Fibroblast of lung (primary cell): ENCODE measurements around the gene SPI1. TPM values are rescaled to one million over a fixed set of nuclear protein-coding genes. Genes with fewer than 3 reads are reported as not detected.

Source experiments
- DNase-seq, 2 donors: peaks; one replicate each; pipeline versions ENCODE4 v3.0.0 to v3.0.0-alpha.2; 2010; ENCODE audit warnings: low read depth in 2 of 2
- H2AFZ ChIP-seq: 2 replicates; pipeline ENCODE4 v1.5.1; 2012; ENCODE audit warnings: low read length, control low read depth, inconsistent platforms
- H3K27ac ChIP-seq: 2 replicates; pipeline ENCODE4 v1.5.1; 2011; ENCODE audit warnings: low read length, control low read depth; ENCODE audit not compliant: insufficient read depth
- H3K27me3 ChIP-seq: 2 replicates; pipeline ENCODE4 v1.5.1; 2011; ENCODE audit warnings: mild to moderate bottlenecking, low read length; ENCODE audit not compliant: control insufficient read depth, insufficient read depth
- H3K36me3 ChIP-seq: 2 replicates; pipeline ENCODE4 v1.5.1; 2011; ENCODE audit warnings: low read length; ENCODE audit not compliant: control insufficient read depth, insufficient read depth
- H3K4me1 ChIP-seq: 2 replicates; pipeline ENCODE4 v1.5.1; 2011; ENCODE audit warnings: low read length; ENCODE audit not compliant: control insufficient read depth, insufficient read depth; ENCODE audit errors: extremely low read depth
- H3K4me2 ChIP-seq: 2 replicates; pipeline ENCODE4 v1.5.1; 2011; ENCODE audit warnings: low read length, control low read depth; ENCODE audit not compliant: insufficient read depth; ENCODE audit errors: extremely low read depth
- H3K4me3 ChIP-seq, 4 experiments: fragments of 200-600 bp in 1 of 4; sonication (generic) in 1 of 4; replicated peaks in 1 of 4; 2 replicates each; pipeline ENCODE4 v1.5.1; 2011 to 2016; ENCODE audit warnings: low read length in 4 of 4, low read depth in 3 of 4, mild to moderate bottlenecking in 3 of 4, control low read depth in 2 of 4, inconsistent platforms in 1 of 4, mixed read lengths in 1 of 4; ENCODE audit not compliant: insufficient read depth in 1 of 4; ENCODE audit errors: control extremely low read depth in 1 of 4
- H3K79me2 ChIP-seq: 2 replicates; pipeline ENCODE4 v1.5.1; 2012; ENCODE audit warnings: mild to moderate bottlenecking, low read length, inconsistent platforms; ENCODE audit not compliant: control insufficient read depth, insufficient read depth
- H3K9ac ChIP-seq: 2 replicates; pipeline ENCODE4 v1.5.1; 2011; ENCODE audit warnings: mild to moderate bottlenecking, low read length, control low read depth; ENCODE audit not compliant: insufficient read depth
- H3K9me3 ChIP-seq: 2 replicates; pipeline ENCODE4 v1.5.1; 2012; ENCODE audit warnings: low read depth, low read length; ENCODE audit not compliant: control insufficient read depth, insufficient read depth
- H4K20me1 ChIP-seq: 2 replicates; pipeline ENCODE4 v1.5.1; 2011; ENCODE audit warnings: low read length; ENCODE audit not compliant: control insufficient read depth, insufficient read depth; ENCODE audit errors: extremely low read depth
- EZH2 ChIP-seq: IDR thresholded peaks from 2 replicates; pipeline ENCODE4 v1.5.1; 2012; ENCODE audit warnings: low read length, control low read depth, mild to moderate bottlenecking; ENCODE audit errors: missing control alignments
- polyA plus RNA-seq, 2 donors: library from polyadenylated mRNA; depleted of rRNA in 1 of 2; stranded (reverse) in 1 of 2; unstranded in 1 of 2; fragments of >200 nt; gene quantifications; 2 replicates each; pipeline ENCODE4 v1.2.1, GENCODE V29; 2011 to 2012; ENCODE audit warnings: missing spikeins in 1 of 2
- total RNA-seq: library from RNA; depleted of rRNA; stranded (reverse); fragments of >200 nt; gene quantifications from 2 replicates; pipeline ENCODE4 v1.2.1, GENCODE V29; 2014
- TF ChIP-seq, protein P1 (sequence below), 2 donors: IDR thresholded peaks in 1 of 2; conservative IDR thresholded peaks in 1 of 2; 1 replicate in 1 of 2; 2 replicates in 1 of 2; pipeline ENCODE4 v1.5.1; 2011 to 2012; ENCODE audit warnings: low read length in 2 of 2, control low read depth in 1 of 2, inconsistent platforms in 1 of 2, low read depth in 1 of 2, mild to moderate bottlenecking in 1 of 2

SPI1 gene
- total and polyA plus RNA-seq, 2 donors (not counting 1 experiment from before 2014, with no cell fraction given) = not detected

DNA sequence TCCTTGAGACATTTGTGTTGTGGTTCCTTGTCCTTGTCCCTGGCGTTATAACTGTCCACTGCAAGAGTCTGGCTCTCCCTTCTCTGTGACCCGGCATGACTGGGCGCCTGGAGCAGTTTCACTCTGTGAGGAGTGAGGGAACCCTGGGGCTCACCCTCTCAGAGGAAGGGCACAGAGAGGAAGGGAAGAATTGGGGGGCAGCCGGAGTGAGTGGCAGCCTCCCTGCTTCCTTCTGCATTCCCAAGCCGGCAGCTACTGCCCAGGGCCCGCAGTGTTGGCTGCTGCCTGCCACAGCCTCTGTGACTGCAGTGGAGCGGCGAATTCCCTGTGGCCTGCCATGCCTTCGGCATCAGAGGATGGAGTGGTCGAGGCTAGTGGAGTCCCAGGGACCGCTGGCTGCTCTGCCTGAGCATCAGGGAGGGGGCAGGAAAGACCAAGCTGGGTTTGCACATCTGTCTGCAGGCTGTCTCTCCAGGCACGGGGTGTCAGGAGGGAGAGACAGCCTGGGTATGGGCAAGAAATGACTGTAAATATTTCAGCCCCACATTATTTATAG lies 48.8 kb downstream of the SPI1 start:
- Histone ChIP-seq H3K9ac (no peak overlapping the region), H3K4me3 (no peak overlapping the region), H3K36me3 (peaks cover 11% of the 10 kb centered on the region), H3K4me2 (no peak overlapping the region), H3K9me3 (no peaks in the 10 kb centered on the region), H2AFZ (no peak overlapping the region), H3K27me3 (no peaks in the 10 kb centered on the region), H3K4me1 (no peaks in the 10 kb centered on the region), H3K27ac (no peak overlapping the region), H4K20me1 (no peaks in the 10 kb centered on the region), H3K79me2 (no peaks in the 10 kb centered on the region)
- DNase-seq = no peak
- TF ChIP-seq EZH2 = no peak
- TF ChIP-seq, protein P1, sequence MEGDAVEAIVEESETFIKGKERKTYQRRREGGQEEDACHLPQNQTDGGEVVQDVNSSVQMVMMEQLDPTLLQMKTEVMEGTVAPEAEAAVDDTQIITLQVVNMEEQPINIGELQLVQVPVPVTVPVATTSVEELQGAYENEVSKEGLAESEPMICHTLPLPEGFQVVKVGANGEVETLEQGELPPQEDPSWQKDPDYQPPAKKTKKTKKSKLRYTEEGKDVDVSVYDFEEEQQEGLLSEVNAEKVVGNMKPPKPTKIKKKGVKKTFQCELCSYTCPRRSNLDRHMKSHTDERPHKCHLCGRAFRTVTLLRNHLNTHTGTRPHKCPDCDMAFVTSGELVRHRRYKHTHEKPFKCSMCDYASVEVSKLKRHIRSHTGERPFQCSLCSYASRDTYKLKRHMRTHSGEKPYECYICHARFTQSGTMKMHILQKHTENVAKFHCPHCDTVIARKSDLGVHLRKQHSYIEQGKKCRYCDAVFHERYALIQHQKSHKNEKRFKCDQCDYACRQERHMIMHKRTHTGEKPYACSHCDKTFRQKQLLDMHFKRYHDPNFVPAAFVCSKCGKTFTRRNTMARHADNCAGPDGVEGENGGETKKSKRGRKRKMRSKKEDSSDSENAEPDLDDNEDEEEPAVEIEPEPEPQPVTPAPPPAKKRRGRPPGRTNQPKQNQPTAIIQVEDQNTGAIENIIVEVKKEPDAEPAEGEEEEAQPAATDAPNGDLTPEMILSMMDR (conservative IDR thresholded peaks at IDR 0.05 in 1 of 2, IDR thresholded peaks at IDR 0.05 in 1 of 2; ENCODE audit: low read depth in 1 of 2, low read length in 2 of 2) = no peak

DNA sequence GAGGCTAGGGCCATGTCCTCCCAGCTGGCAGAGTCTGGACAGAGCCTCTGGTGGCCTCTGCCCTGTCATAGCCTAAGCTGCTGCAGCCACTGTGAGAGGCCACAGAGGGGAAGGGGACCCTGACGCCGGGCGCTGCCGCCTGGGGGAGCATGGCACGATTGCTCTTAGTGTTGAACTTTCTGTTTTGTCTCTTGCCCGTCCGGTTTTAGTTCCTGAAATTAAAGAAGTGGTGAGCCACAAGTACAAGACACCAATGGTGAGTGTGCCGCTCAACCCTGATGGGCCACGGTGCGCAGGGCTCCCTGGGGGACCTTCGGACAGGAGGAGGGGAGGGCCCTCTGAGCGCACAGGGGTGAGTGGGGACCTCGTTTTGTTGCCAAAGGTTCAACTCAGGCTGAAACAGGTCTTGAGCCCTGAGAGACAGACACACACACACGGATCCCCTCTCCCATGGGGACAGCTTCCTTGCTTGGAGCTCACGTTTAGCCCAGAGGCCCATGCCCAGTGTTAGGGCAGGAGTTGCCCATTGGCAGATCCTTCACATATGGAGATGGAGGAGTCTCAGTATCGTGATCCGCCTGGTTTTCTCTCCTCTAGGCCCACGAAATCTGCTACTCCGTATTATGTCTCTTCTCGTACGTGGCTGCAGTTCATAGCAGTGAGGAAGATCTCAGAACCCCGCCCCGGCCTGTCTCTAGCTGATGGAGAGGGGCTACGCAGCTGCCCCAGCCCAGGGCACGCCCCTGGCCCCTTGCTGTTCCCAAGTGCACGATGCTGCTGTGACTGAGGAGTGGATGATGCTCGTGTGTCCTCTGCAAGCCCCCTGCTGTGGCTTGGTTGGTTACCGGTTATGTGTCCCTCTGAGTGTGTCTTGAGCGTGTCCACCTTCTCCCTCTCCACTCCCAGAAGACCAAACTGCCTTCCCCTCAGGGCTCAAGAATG lies 49.6 kb downstream of the SPI1 start:
- H3K4me2 ChIP-seq = no peak overlapping the region
- no peaks in the 10 kb centered on the region for H3K79me2 ChIP-seq
- no peak overlapping the region for H2AFZ ChIP-seq
- peaks cover 12% of the 10 kb centered on the region for H3K36me3 ChIP-seq
- H3K4me3 ChIP-seq = no peak overlapping the region
- no peaks in the 10 kb centered on the region for H3K9me3 ChIP-seq
- TF ChIP-seq, protein P1 (conservative IDR thresholded peaks at IDR 0.05 in 1 of 2, IDR thresholded peaks at IDR 0.05 in 1 of 2; ENCODE audit: low read depth in 1 of 2, low read length in 2 of 2) = no peak
- no peak for TF ChIP-seq EZH2
- DNase-seq = no peak
- H3K4me1 ChIP-seq = no peaks in the 10 kb centered on the region
- H4K20me1 ChIP-seq = no peaks in the 10 kb centered on the region
- H3K9ac ChIP-seq = no peak overlapping the region
- H3K27me3 ChIP-seq = no peaks in the 10 kb centered on the region
- no peak overlapping the region for H3K27ac ChIP-seq

DNA sequence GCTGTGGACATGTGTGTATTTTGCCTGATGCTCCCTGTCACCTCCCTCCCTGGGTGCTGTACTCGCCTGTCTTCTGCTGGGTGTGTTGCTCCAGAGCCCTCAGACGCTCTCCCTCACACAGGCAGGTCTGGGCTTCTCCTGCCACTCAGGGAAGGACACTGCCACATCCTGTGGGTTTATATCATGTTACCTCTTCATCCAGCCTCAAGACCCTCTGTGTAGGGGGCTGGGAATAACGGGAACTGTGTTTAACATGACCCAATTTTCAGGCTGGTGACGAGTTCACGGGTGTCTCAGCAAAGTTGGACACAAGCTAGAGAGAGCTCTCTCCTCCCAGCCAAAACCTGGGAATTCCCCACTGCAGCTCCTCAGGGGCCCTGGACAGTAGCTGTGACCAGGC lies 50.4 kb downstream of the SPI1 start:
- no peaks in the 10 kb centered on the region for H3K79me2 ChIP-seq
- no peaks in the 10 kb centered on the region for H4K20me1 ChIP-seq
- H3K9me3 ChIP-seq = no peaks in the 10 kb centered on the region
- H2AFZ ChIP-seq = no peak overlapping the region
- H3K36me3 ChIP-seq = peaks cover 12% of the 10 kb centered on the region
- H3K27me3 ChIP-seq = no peaks in the 10 kb centered on the region
- no peak overlapping the region for H3K4me3 ChIP-seq
- TF ChIP-seq, protein P1 (conservative IDR thresholded peaks at IDR 0.05 in 1 of 2, IDR thresholded peaks at IDR 0.05 in 1 of 2; ENCODE audit: low read depth in 1 of 2, low read length in 2 of 2) = no peak
- TF ChIP-seq EZH2 = no peak
- H3K9ac ChIP-seq = no peak overlapping the region
- H3K27ac ChIP-seq = no peak overlapping the region
- no peak for DNase-seq
- no peaks in the 10 kb centered on the region for H3K4me1 ChIP-seq
- no peak overlapping the region for H3K4me2 ChIP-seq
